NB4 (cell line): ENCODE measurements around the gene RNF182.

Experiments
- DNase-seq: peaks from one replicate; pipeline ENCODE4 v3.0.0; 2010; ENCODE audit warnings: low read depth
- H3K4me3 ChIP-seq: one replicate; pipeline ENCODE4 v1.5.1; 2011; ENCODE audit warnings: mild to moderate bottlenecking, low read depth, low read length, moderate library complexity
- CTCF ChIP-seq: IDR thresholded peaks from one replicate; pipeline ENCODE4 v1.5.1; 2012; ENCODE audit warnings: low read depth, low read length
- MAX ChIP-seq: IDR thresholded peaks from 2 replicates; pipeline ENCODE4 v1.6.1; 2011; ENCODE audit warnings: low read depth, low read length
- MYC ChIP-seq: IDR thresholded peaks from 2 replicates; pipeline ENCODE4 v1.6.1; 2011; ENCODE audit warnings: low read depth, low read length
- POLR2A ChIP-seq: IDR thresholded peaks from 2 replicates; pipeline ENCODE4 v1.6.1; 2011; ENCODE audit warnings: mild to moderate bottlenecking; ENCODE audit not compliant: insufficient read length; ENCODE audit errors: extremely low read depth

The RNF182 gene

GRCh38 chr6:13885601-13886000 is 39.2 kb upstream of the RNF182 start:
- TF ChIP-seq CTCF (no peak), POLR2A (no peak), MYC (no peak), MAX (no peak)
- no peak for DNase-seq
- no peak overlapping the region for H3K4me3 ChIP-seq

- no peak overlapping the region for H3K4me3 ChIP-seq
- DNase-seq, result no peak
- TF ChIP-seq CTCF, result no peak
- no peak for TF ChIP-seq MAX
- no peak for TF ChIP-seq MYC
- no peak for TF ChIP-seq POLR2A
Measured at GRCh38 chr6:13886949-13887348, 37.8 kb upstream of the RNF182 start.

- TF ChIP-seq MAX (no peak), MYC (no peak), POLR2A (no peak), CTCF (no peak)
- DNase-seq, result no peak
- no peak overlapping the region for H3K4me3 ChIP-seq
Measured at GRCh38 chr6:13892017-13892645, 32.6 kb upstream of the RNF182 start.

- DNase-seq, result no peak
- H3K4me3 ChIP-seq, result no peak overlapping the region
- no peak for TF ChIP-seq MAX
- TF ChIP-seq POLR2A, result no peak
- TF ChIP-seq CTCF, result no peak
- TF ChIP-seq MYC, result no peak
Measured at GRCh38 chr6:13902922-13903321, 21.8 kb upstream of the RNF182 start.

- DNase-seq, result no peak
- TF ChIP-seq CTCF (no peak), POLR2A (no peak), MAX (no peak), MYC (no peak)
- H3K4me3 ChIP-seq, result no peak overlapping the region
Measured at GRCh38 chr6:13903364-13903763, 21.4 kb upstream of the RNF182 start.

GRCh38 chr6:13907001-13907350 is 17.8 kb upstream of the RNF182 start:
- DNase-seq, result no peak
- TF ChIP-seq POLR2A (no peak), MAX (no peak), MYC (no peak), CTCF (no peak)
- H3K4me3 ChIP-seq, result no peak overlapping the region
